CD4-positive, alpha-beta T cell treated with Interleukin-4 for 4 hours (primary cell): ENCODE results near the gene JUP.
A peak's percentile ranks its signal among the peaks of the same experiment; 100 is the strongest.

Source experiments
- DNase-seq: peaks from one replicate; pipeline ENCODE4 v3.0.0-alpha.2; 2020

The JUP gene

DNA sequence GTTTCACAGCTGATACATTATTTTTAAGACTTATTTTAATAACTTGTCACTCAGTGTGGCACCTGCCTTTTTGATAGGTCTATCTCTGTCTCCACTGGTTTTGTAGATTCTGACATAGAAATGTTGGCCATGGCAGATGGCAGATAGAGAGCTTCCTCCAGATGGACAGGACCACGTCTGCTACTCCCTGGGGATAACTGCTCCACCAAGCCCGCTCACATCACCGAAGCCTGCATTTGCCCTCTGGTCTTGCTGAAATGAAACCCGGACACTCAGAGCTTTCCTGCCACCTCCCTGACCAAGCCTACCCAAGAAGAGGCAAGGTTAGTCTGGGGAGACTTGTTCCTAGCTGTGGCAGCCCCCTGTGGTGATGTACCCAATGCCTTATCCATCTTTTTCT is 35.6 kb downstream of the JUP start:
- no peak for DNase-seq

DNA sequence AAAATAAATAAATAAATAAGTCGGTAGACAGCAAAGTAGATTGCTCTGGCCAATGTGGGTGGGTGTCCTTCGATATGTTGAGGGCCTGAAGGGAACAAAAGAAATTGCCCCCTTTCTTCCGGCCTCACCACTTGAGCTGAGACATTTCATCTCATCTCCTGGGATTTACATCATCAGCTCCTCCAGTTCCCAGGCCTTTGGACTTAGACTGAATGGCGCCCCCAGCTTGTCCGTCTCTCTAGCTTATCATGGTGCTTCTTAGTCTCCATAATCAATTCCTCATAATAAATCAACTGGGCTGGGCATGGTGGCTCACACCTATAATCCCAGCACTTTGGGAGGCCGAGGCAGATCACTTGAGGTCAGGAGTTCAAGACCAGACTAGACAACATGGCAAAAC is 38.2 kb downstream of the JUP start:
- DNase-seq: no peak

DNA sequence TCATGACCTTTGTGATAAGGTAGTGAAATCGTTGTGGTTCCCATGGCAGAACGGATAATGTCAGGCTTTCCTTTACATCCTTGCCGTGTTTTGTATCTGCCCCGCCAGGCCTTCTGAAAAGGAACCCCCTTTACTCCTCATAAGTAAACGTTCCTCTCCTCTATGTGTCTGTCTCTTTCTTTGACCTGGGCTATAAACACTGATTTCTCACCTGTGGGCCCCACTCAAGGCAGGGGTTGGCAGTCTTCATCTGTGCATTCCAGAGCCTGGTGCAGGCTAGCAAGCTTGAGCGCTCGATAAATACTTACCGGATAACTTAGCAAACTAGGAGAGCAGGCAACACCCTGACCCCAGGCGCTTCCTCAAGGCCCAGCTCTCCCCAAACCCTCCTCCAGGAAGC is 44.8 kb downstream of the JUP start:
- no peak for DNase-seq

GRCh38 chr17:41740506-41740905 is 46.0 kb downstream of the JUP start:
- DNase-seq: no peak

DNA sequence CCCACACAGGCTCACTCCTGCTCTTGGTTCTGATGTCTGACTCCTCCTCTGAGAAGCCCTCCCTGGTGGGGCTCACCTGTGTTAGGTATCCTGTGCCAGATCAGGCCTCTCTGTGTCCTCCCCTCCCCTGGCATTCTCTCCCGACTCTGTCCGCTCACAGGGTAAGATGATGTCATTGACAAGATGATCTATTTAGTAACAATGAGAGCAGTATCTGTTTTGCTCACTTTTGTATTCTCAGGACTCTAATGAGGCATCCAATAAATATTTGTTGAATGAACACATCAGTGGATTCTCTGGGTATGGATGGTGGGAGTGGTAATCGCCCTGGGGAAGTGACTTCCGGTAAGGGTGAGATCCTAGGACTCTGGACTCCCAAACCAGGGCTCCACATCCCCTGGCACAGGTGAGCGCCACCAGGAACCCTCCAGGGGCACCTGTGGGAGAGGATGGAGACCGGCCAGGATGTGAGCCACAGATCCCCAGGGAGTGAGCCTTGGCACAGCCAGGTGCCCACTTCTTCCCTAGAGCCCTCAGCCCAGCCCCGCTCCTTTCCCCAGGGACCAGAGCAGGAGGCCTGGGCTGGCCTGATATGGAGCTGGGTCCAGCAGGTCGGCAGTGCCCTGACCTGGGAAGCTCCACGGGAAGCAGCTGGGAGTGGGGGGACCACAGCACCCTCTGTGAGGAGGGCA is 46.7 kb downstream of the JUP start:
- DNase-seq: no peak

GRCh38 chr17:41738801-41739112 is 47.8 kb downstream of the JUP start:
- DNase-seq: no peak

DNA sequence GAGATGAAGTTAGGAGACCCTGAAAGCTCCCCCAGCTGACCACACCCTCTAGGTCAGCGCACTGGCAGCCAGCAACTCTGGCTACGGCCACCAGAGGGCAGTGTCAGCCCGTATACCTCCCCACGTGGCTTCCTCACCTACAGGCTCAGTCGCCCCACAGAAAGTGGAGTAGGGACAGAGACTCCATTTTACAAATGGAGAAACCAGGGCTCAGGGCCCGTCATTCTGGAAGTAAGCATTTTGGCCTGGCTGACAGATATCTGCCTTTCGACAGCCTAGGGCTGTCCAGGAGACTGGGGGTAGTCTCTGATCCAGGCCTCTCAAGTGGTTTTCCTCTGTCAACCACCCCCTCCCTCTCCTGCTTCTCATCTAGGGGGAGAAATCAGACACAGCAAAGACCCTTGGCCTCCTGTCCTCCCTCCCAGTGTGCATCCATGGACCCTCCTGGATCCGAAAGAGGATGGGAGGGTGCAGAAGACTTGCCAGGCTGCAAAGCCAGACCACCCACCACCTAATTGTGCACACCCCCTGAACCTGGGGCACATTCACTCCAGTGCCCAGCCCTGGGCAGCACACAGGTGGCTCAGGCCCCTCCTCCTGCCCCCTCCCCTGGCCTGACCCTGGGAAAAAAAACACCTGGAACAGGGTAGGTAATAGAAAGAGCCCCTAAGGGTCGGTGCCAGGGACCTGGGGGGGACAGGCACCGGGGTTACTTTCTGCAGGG is 48.3 kb downstream of the JUP start:
- DNase-seq: peak; percentile 72

DNA sequence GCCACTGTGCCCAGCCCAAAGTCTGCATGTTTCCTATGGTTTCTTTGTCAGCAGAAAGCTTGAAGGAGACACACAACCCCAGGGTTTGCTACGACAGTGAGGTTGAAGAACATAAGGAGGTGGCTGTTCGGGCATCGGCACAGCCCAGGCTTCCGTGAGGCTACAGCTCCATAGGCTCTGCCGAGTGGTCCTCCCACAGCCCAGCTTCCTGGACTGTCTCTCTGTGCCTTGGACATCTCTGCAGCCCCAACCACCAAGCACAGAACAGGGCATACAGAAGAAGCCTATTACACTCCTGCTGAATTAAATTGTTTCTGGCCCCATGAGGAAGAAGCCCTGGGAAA is 48.9 kb downstream of the JUP start:
- DNase-seq: no peak

GRCh38 chr17:41736983-41737679 is 49.4 kb downstream of the JUP start:
- no peak for DNase-seq

DNA sequence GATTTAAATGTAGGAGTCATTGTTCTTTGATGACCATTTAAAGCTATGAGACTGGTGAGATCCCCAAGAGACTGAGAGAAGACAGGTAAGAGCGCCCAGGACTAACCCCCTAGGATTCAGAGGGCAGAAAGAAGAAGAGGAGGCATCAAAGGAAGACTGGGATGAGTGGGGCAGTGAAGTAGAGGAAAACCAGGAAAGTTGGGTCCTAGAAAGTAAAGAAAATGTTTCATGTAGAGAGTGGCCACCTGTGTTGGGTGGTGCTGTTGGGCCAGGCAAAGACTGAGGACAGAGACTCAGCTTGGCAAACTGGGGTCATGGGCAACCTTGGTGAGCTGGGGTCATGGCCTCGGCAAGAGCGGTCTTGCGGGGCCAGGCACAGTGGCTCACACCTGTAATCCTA is 50.8 kb downstream of the JUP start:
- DNase-seq: no peak

GRCh38 chr17:41734949-41735313 is 51.6 kb downstream of the JUP start:
- DNase-seq: no peak

- DNase-seq: no peak
These were observed 52.2 kb downstream of the JUP start, which contains the start of gene HAP1 for GRCh38 chr17:41734139-41734948. Gene HAP1 (minus strand): TSS chr17:41734643. CDS start chr17:41734634, 9 bp downstream.

- no peak for DNase-seq
These were observed 53.0 kb downstream of the JUP start for GRCh38 chr17:41733348-41734138.

- no peak for DNase-seq
These were observed 54.7 kb downstream of the JUP start for GRCh38 chr17:41731836-41732235.

DNA sequence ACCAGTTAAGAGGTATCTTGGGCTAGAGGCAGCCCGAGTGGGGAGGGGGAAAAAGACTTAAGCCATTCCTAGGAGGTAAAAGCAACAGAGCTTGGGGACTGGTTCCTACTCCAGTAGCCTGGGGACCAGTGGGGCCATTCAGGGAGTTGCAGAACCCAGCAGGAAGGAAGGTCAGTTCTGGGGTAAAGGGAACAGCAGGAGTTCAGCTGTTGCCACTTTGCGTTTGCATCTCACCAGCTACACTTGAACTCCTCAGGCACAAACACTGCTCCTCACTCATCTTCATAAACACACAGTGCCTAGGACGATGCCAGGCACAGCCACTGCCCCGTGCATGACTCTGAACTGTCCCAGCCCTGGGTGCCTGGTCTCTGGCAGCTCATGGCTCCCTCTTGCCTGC is 56.0 kb downstream of the JUP start:
- DNase-seq: no peak

- no peak for DNase-seq
These were observed 58.5 kb downstream of the JUP start for GRCh38 chr17:41728056-41728455.

DNA sequence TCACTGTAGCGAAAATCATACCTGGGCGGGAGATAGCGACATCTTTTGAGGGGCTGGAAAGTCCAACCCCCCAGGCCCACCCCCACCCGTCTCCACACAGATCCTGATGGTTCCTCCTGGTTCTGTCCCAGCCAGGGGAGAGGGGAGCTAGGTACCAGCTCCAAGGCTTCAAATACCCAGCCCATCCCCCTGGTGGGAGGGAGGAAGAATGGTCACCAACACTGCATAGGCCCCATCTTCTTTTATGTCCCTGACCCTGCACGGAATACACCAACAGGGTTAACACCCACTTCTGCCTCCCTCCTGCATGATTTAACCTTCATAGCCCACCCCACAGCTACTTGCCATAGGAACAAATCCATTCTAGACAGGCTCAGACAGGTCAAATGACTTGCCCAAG is 61.4 kb downstream of the JUP start:
- DNase-seq: no peak

GRCh38 chr17:41724476-41725050 is 61.9 kb downstream of the JUP start:
- no peak for DNase-seq

GRCh38 chr17:41723801-41724475 is 62.6 kb downstream of the JUP start:
- DNase-seq: no peak

- DNase-seq: no peak
These were observed 64.3 kb downstream of the JUP start for GRCh38 chr17:41722231-41722630.

GRCh38 chr17:41718287-41718645 is 68.2 kb downstream of the JUP start:
- no peak for DNase-seq
